ENCODE measurements around the gene DLG2.

DNA sequence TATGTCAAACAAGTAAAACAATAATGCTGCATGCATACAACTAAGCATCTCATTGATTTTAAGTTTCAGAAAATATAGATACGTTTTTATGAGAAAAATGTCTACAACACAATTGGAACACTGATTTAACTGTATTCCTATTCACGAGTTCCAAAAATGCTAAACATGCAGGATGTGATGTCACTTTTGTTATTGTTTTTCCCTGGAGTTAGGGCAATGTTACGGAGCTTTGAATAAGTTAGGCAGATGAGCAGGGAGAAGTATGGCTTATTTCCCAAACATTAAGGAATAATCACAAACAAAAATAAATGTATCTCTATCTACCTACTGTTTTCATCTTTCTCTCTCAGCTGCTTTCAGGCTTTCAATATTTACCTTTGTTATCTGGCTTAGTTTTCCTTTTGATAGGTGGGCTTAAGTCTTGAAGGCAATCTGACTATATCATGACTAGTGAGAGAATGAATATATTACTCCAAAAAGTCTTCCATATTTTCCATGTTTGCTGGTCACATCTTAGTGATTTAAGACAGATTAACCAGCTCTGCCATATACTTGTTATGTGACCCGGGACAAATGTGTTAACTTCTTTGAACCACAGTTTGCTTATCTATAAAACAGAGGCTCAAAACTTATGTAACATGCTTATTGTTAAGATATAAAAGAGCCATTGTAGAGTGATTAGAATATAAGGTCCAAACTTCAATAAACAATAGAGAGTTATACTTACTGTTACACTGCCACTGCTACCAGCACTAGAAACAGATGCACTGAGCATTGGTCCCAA lies 1486.6 kb downstream of the DLG2 start:
- no peak for TF ChIP-seq REST (IDR thresholded peaks at IDR 0.05; ENCODE audit: insufficient replicate concordance, low read depth)
- TF ChIP-seq, protein P1, sequence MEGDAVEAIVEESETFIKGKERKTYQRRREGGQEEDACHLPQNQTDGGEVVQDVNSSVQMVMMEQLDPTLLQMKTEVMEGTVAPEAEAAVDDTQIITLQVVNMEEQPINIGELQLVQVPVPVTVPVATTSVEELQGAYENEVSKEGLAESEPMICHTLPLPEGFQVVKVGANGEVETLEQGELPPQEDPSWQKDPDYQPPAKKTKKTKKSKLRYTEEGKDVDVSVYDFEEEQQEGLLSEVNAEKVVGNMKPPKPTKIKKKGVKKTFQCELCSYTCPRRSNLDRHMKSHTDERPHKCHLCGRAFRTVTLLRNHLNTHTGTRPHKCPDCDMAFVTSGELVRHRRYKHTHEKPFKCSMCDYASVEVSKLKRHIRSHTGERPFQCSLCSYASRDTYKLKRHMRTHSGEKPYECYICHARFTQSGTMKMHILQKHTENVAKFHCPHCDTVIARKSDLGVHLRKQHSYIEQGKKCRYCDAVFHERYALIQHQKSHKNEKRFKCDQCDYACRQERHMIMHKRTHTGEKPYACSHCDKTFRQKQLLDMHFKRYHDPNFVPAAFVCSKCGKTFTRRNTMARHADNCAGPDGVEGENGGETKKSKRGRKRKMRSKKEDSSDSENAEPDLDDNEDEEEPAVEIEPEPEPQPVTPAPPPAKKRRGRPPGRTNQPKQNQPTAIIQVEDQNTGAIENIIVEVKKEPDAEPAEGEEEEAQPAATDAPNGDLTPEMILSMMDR (IDR thresholded peaks at IDR 0.05; ENCODE audit: insufficient read depth, low read length) = no peak
